Measurements from ENCODE around the gene RBM20.
"Not testable (repeated sequence)": the region's sequence is repeated elsewhere in the genome, so short reads cannot be mapped to it uniquely, and the experiment has no call there.

Gene RBM20

DNA sequence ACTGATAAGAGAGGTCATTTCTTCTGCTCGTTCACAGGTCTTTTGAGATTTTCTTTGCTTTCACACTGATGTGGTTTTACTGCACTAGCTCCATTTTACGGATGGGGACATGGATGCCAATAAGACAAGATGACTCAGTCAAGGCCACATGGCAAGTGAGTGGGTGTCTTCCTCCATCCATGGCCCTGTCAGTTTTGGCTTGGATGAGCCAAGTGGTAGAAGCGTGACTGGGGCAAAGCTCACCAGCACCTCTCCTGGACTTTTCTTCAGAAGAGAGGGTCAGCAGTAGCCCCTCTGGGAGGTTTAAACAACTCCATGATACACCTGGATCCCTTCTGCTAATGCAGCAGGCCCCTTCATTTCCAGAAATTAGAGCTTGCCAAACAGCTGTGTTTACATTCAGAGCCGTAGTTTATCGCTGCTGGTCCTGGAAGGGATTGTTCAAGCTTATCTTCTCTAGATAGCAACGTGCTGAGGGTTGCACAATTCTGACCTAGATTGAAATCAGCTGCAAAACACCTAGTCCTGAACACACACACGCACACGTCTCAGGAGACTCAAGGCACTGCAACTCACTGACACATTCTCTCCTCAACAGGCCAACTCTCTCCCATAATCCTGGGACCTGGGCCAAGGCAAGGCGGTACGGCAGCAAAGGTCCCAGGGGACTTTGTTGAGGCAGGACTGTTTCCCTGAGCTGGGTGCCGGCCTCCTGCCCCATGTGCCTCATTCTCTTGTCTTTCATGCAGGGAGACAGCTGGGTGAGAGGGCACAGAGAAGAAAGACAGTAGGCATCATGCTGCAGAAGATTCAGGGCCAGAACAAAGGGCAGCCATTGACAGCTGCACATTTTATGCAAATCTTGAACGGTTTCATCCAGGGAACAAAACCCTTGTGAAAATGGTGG is 213.4 kb downstream of the RBM20 start:
- DNase-seq (ENCODE audit: low read depth) = no peak

- no peak for DNase-seq (ENCODE audit: low read depth)
Measured at GRCh38 chr10:110858297-110858934, 214.3 kb downstream of the RBM20 start.

GRCh38 chr10:110859206-110859972 is 215.3 kb downstream of the RBM20 start:
- DNase-seq (ENCODE audit: low read depth) = no peak

- no peak for DNase-seq (ENCODE audit: low read depth)
Measured at GRCh38 chr10:110859973-110860376, 215.8 kb downstream of the RBM20 start.

DNA sequence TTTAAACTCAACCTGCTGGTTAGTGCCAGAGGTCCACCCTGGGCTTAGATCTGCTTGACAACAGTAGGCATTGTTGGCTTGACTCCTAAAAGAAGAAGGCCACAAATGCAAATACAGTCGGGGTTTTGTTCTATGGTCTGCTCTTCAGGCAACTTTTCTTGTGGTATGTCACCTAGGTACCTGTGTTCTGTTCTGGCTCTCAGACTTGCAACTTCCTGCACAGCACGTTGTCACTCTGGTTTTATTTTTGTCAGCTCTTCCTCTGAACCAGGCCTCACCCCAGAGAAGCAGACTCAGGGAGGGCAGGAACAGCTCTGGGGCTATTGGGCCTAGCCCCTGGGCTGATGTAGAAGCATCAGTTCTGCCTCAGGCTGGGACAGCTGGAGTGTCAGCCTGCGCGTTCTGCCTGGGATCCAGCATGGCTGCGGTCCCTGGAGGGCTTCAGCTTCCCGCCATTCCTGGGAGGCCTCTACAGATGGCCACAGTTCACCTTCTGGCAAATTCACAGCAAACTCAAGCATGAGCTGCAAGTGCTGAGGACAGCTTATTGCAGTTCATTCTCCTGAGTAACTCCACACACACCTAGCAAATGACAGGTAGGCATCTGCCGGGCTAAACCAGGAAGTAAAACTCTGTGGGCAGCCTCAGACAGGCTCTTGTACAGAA is 216.6 kb downstream of the RBM20 start:
- DNase-seq (ENCODE audit: low read depth) = peak; percentile 40

DNA sequence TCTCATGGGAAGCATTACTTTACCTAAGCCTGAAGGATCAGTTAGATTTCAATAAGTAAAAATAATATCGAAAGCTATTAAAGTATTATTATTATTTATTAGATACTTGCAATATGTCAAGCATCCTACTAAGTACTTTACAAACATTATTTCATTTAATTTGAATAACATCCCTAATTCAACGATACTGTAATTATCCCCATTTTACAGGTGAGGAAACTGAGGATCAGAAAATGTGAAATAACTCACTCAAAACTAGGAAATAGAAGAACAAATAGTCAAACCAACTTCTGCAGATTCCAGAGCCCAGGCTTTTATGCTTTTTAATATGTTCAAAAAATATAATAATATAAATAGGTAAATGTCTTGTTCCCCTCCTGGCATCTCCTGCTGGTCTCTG is 217.3 kb downstream of the RBM20 start:
- DNase-seq (ENCODE audit: low read depth) = no peak

- DNase-seq (ENCODE audit: low read depth) = no peak
Measured at GRCh38 chr10:110861930-110862649, 218.0 kb downstream of the RBM20 start.

DNA sequence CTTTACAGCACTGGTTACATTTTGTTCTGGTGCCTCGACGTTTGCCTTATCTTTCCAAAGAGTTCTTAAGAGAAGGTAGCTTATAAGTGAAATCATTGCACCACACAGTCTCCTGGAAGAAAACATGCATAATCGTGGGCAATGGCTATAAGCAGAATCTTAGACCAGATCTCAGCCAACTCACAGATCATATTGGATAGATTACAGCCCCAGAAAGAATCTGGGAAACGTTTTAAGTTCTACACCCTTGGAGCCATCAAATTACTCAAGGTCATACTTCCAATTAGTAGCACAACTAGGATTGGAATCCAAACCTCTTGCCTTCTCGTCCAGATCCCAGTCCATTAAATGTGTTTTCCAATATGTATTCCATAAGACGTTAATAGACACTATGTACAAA is 218.8 kb downstream of the RBM20 start:
- no peak for DNase-seq (ENCODE audit: low read depth)

GRCh38 chr10:110863361-110863760 is 219.2 kb downstream of the RBM20 start:
- no peak for DNase-seq (ENCODE audit: low read depth)

- no peak for DNase-seq (ENCODE audit: low read depth)
Measured at GRCh38 chr10:110863956-110864355, 219.8 kb downstream of the RBM20 start.

DNA sequence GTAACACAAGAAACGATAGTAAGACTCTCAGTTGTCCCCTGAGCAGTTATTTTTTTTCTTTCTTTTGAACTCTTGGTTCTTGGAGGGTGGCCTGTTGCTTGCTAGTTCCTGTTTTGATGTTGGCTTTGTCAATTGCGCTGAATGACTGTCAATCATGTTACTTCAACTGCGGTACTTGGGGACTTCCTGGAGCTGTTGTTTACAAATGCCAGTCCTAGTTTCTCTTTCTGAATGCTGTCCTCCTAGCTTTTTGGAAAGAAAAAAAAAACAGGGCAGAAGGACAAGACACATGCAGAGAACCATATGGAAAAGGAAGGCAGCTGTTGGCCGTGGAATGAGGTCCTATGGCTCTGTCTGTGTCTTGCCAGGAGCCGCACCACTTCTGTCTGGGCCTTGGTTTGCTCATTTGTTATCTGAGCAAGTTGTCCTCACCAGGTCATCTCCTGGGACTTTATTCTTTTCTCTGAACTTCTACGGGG is 220.6 kb downstream of the RBM20 start:
- DNase-seq (ENCODE audit: low read depth) = peak; percentile 18

GRCh38 chr10:110865186-110865808 is 221.2 kb downstream of the RBM20 start:
- DNase-seq (ENCODE audit: low read depth) = no peak

DNA sequence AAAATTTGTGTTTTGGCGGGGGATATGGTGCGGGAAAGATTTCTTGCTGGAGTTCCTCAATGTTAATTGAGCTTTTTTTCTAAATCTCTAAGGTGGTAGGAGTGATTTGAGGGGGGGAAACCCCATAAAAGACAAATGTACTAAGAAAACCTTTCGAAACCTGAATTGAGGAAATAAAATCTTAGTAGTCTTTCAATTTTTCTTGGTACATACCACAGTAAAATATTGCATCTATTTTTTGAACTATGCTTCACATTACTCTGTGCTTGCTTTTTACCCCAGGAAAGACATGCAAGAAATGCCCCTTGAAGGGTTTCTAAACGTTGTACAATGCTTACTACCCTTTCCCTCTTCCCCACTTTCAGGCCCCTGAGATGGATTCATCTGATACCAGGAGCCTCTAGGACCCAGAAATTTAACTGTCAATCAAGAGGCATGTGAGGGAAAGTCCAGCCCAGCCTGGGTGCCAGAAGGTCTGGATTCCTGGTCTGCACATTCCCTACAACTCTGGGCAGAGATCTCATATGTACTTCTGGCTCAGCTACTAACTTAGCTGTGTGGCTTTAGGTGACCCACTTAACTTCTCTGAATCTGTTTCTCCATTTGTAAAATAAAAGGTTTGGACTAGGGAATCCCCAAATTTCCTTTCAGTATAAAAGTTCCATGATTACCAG is 221.8 kb downstream of the RBM20 start:
- no peak for DNase-seq (ENCODE audit: low read depth)

- not testable (repeated sequence) for DNase-seq (ENCODE audit: low read depth)
Measured at GRCh38 chr10:110867011-110867806, 223.1 kb downstream of the RBM20 start.

DNA sequence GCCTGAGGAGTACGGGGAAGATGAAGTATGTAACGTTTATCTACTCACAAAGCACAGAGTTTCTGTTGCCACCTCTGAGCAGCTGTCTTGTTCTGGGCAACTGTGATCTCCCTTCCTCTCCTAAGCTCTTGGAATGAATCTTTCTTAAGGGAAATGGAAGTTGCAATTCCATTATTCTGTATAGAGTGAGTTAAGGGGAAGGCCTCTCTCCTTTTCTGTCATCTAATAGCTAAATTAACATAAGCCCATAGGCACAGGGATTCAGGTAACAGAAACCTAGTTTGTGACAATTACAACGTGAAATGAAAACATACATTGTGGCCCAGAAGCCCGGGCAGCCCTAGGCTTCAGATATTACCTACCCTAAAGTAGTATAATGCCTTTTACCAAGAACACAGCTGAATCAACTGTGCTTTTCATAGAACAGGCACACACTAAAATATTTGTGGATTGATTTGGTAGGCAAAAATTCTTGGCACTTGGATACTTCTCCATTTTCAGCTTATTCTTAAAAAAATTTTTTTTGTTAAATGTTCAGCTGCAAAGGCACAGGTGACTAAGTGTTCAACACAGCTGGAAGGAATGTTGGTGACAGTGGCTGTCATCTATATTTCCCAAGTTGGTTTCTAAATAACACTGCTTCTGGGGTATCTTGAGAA is 223.8 kb downstream of the RBM20 start:
- no peak for DNase-seq (ENCODE audit: low read depth)

DNA sequence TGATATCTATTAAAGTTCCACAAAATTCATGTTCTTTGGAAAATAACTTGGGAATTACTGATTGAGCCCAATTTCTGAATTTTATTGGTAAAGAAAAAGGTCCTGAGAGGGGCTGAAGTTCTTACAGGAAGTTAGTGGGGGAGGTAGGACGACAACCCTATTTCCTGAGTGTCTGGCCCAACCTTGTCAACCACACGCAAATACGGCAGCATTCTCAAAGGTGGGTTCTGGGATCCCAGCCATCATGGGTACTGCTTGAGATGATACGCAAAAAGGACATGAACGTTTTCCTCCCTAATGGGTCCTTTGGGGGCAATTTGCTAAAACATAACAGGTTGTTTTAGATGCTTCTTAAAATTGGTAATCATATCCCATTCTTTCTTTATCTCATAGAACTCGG is 224.8 kb downstream of the RBM20 start:
- peak; percentile 29 for DNase-seq (ENCODE audit: low read depth)

GRCh38 chr10:110870823-110871297 is 226.7 kb downstream of the RBM20 start:
- no peak for DNase-seq (ENCODE audit: low read depth)

DNA sequence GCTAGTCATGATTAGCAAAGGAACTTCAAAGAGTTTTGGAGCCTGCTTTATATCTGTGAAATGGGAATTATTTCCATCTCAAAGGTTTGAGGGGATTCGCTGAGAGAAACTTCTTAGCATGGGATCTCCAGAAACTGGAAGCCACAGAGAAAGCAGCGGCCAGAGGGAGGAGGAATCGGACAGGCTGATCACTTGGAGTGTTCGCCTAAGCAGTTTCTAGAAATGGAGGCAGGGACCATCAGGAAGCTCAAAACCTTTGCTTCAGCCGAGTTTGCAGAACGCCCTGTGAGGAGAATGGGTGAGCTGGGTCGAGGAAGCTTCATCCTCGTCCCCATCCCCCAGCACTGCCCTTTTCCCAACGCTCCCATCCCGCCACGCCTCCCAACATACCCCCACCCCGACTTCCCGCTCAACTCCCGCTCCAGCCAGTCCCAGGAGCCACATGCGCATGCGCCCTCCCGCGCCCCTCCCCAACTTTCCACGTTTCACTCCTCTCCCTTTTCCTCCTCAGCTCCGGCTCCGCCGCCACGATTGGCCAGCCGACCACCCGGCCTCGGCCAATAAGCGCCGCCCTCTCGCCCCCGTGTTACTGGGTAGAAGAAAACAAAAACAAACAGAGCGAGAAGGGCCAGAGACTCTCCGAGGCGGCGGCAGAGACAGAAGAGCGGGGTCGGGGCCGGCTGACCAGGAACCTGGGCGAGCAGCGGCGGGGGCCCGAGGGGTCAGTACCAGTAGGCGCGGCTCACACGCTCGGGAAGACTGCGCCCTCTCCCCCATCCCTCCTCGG is 227.4 kb downstream of the RBM20 start, which contains the start of gene PDCD4:
PDCD4 (plus strand) TSS at position 631 of the 787 bp plus-strand sequence. CDS start 4,100 bp downstream, outside the sequence.
- peak; percentile 88 for DNase-seq (ENCODE audit: low read depth)

Data from activated T-helper 1 cell treated with Interleukin-2 at 50 U/mL for 16 hours (primary cell).